T-helper 17 cell (primary cell): Measurements from ENCODE around the gene SHANK2. TPM values are rescaled to one million over a fixed set of nuclear protein-coding genes. Genes with fewer than 3 reads are reported as not detected.

Experiments used
- ATAC-seq: fragments of 150-1000 bp; cut with Tn5 transposase; 2 replicates; pipeline ENCODE4 v1.10.0; 2021; ENCODE audit warnings: mild to moderate bottlenecking, moderate library complexity
- DNase-seq, 3 donors: peaks; one replicate each; pipeline versions ENCODE4 v3.0.0 to v3.0.0-alpha.2; 2020 to 2021
- H3K9me3 ChIP-seq: one replicate; pipeline ENCODE4 v1.7.0; 2013; ENCODE audit warnings: low read length, mild to moderate bottlenecking; ENCODE audit not compliant: control insufficient read depth, poor library complexity, severe bottlenecking
- H3K27ac Mint-ChIP-seq: one replicate; pipeline ENCODE4 v1.8.0; 2022; ENCODE audit warnings: mild to moderate bottlenecking, moderate library complexity, mixed read lengths
- H3K27me3 Mint-ChIP-seq: one replicate; pipeline ENCODE4 v1.8.0; 2022; ENCODE audit warnings: mixed read lengths
- H3K36me3 Mint-ChIP-seq: one replicate; pipeline ENCODE4 v1.8.0; 2022; ENCODE audit warnings: low read depth, mixed read lengths
- H3K4me1 Mint-ChIP-seq: one replicate; pipeline ENCODE4 v1.8.0; 2022; ENCODE audit warnings: mild to moderate bottlenecking, mixed read lengths
- H3K4me3 Mint-ChIP-seq: one replicate; pipeline ENCODE4 v1.8.0; 2022; ENCODE audit warnings: mild to moderate bottlenecking, moderate library complexity, mixed read lengths
- total RNA-seq, 4 donors: library from RNA in 2 of 4; stranded (reverse) in 2 of 4; gene quantifications; one replicate each; pipeline ENCODE4 v1.2.3 and lab custom pipeline; 2022 to 2026

Gene SHANK2
- total RNA-seq (under 1 TPM in 1 of 2 donors, not detected in 1; 0.37 TPM), total RNA-seq (lab: John Stamatoyannopoulos, UW) (0 to 0.23 reads per million in 2 donors)

GRCh38 chr11:71252269-71252769 lies at the start of gene SHANK2:
TSS of gene SHANK2 (minus strand) at chr11:71252577. CDS start at chr11:71147326, 105,251 bp downstream.
- H3K9me3 ChIP-seq: no peaks in the 10 kb centered on the region
- Mint-ChIP-seq H3K27me3 (peaks cover 77% of the 10 kb centered on the region), H3K27ac (no peak within 1 kb of the TSS), H3K4me1 (no peaks in the 10 kb centered on the region), H3K4me3 (peak within 1 kb of the TSS; percentile 76), H3K36me3 (peaks cover 2% of the 10 kb centered on the region)
- DNase-seq: no peak
- no peak for ATAC-seq

- H3K9me3 ChIP-seq: no peaks in the 10 kb centered on the region
- H3K4me1 Mint-ChIP-seq: peaks cover 5% of the 10 kb centered on the region
- ATAC-seq (no peak), DNase-seq (no peak)
- no peak overlapping the region for H3K4me3 Mint-ChIP-seq
- no peaks in the 10 kb centered on the region for H3K36me3 Mint-ChIP-seq
- peak overlapping the region; percentile 11 for H3K27ac Mint-ChIP-seq
- peaks cover 58% of the 10 kb centered on the region for H3K27me3 Mint-ChIP-seq
These were observed 49.6 kb upstream of the SHANK2 start for GRCh38 chr11:71301858-71302533.

GRCh38 chr11:71301046-71301857 lies 48.9 kb upstream of the SHANK2 start:
- Mint-ChIP-seq H3K4me3 (no peak overlapping the region), H3K27me3 (peaks cover 57% of the 10 kb centered on the region), H3K4me1 (peaks cover 5% of the 10 kb centered on the region), H3K27ac (peak overlapping the region; percentile 11), H3K36me3 (no peaks in the 10 kb centered on the region)
- no peak for ATAC-seq
- no peaks in the 10 kb centered on the region for H3K9me3 ChIP-seq
- DNase-seq: no peak

- Mint-ChIP-seq H3K4me3 (no peak overlapping the region), H3K27ac (no peak overlapping the region), H3K4me1 (peaks cover 5% of the 10 kb centered on the region), H3K36me3 (no peaks in the 10 kb centered on the region), H3K27me3 (peaks cover 56% of the 10 kb centered on the region)
- H3K9me3 ChIP-seq: no peaks in the 10 kb centered on the region
- DNase-seq (no peak), ATAC-seq (no peak)
These were observed 47.8 kb upstream of the SHANK2 start for GRCh38 chr11:71300187-71300586.

GRCh38 chr11:71298761-71299181 lies 46.4 kb upstream of the SHANK2 start:
- Mint-ChIP-seq H3K27ac (no peak overlapping the region), H3K27me3 (peaks cover 58% of the 10 kb centered on the region), H3K36me3 (no peaks in the 10 kb centered on the region), H3K4me1 (peaks cover 5% of the 10 kb centered on the region), H3K4me3 (no peak overlapping the region)
- no peak for ATAC-seq
- no peaks in the 10 kb centered on the region for H3K9me3 ChIP-seq
- DNase-seq: no peak

- ATAC-seq (no peak), DNase-seq (no peak)
- no peak overlapping the region for H3K4me3 Mint-ChIP-seq
- H3K4me1 Mint-ChIP-seq: peaks cover 5% of the 10 kb centered on the region
- H3K36me3 Mint-ChIP-seq: peaks cover 2% of the 10 kb centered on the region
- no peaks in the 10 kb centered on the region for H3K9me3 ChIP-seq
- H3K27me3 Mint-ChIP-seq: peaks cover 58% of the 10 kb centered on the region
- no peak overlapping the region for H3K27ac Mint-ChIP-seq
These were observed 45.7 kb upstream of the SHANK2 start for GRCh38 chr11:71298016-71298550.

- peaks cover 2% of the 10 kb centered on the region for H3K36me3 Mint-ChIP-seq
- no peaks in the 10 kb centered on the region for H3K4me1 Mint-ChIP-seq
- DNase-seq: no peak
- ATAC-seq: no peak
- H3K4me3 Mint-ChIP-seq: no peak overlapping the region
- no peaks in the 10 kb centered on the region for H3K9me3 ChIP-seq
- H3K27me3 Mint-ChIP-seq: peaks cover 30% of the 10 kb centered on the region
- H3K27ac Mint-ChIP-seq: no peak overlapping the region
These were observed 42.6 kb upstream of the SHANK2 start for GRCh38 chr11:71294846-71295600.

- Mint-ChIP-seq H3K36me3 (peaks cover 2% of the 10 kb centered on the region), H3K4me1 (no peaks in the 10 kb centered on the region), H3K27ac (no peak overlapping the region), H3K27me3 (peaks cover 23% of the 10 kb centered on the region), H3K4me3 (no peak overlapping the region)
- no peak for DNase-seq
- no peaks in the 10 kb centered on the region for H3K9me3 ChIP-seq
- ATAC-seq: no peak
These were observed 41.8 kb upstream of the SHANK2 start for GRCh38 chr11:71293961-71294782.

- DNase-seq (no peak), ATAC-seq (no peak)
- no peak overlapping the region for H3K27ac Mint-ChIP-seq
- no peaks in the 10 kb centered on the region for H3K4me1 Mint-ChIP-seq
- H3K9me3 ChIP-seq: no peaks in the 10 kb centered on the region
- no peak overlapping the region for H3K4me3 Mint-ChIP-seq
- no peaks in the 10 kb centered on the region for H3K36me3 Mint-ChIP-seq
- peaks cover 15% of the 10 kb centered on the region for H3K27me3 Mint-ChIP-seq
These were observed 34.6 kb upstream of the SHANK2 start for GRCh38 chr11:71286701-71287643.

GRCh38 chr11:71285111-71285510 lies 32.7 kb upstream of the SHANK2 start:
- H3K4me1 Mint-ChIP-seq: no peaks in the 10 kb centered on the region
- H3K9me3 ChIP-seq: no peaks in the 10 kb centered on the region
- no peaks in the 10 kb centered on the region for H3K36me3 Mint-ChIP-seq
- no peak overlapping the region for H3K27ac Mint-ChIP-seq
- ATAC-seq (no peak), DNase-seq (no peak)
- H3K27me3 Mint-ChIP-seq: peaks cover 15% of the 10 kb centered on the region
- no peak overlapping the region for H3K4me3 Mint-ChIP-seq

GRCh38 chr11:71284525-71285092 lies 32.2 kb upstream of the SHANK2 start:
- no peak for DNase-seq
- no peak overlapping the region for H3K27ac Mint-ChIP-seq
- H3K27me3 Mint-ChIP-seq: peaks cover 18% of the 10 kb centered on the region
- no peaks in the 10 kb centered on the region for H3K9me3 ChIP-seq
- H3K4me1 Mint-ChIP-seq: no peaks in the 10 kb centered on the region
- no peaks in the 10 kb centered on the region for H3K36me3 Mint-ChIP-seq
- ATAC-seq: no peak
- no peak overlapping the region for H3K4me3 Mint-ChIP-seq
